ENCODE results near the gene TRIM46.
A peak's percentile ranks its signal among the peaks of the same experiment; 100 is the strongest.

DNA sequence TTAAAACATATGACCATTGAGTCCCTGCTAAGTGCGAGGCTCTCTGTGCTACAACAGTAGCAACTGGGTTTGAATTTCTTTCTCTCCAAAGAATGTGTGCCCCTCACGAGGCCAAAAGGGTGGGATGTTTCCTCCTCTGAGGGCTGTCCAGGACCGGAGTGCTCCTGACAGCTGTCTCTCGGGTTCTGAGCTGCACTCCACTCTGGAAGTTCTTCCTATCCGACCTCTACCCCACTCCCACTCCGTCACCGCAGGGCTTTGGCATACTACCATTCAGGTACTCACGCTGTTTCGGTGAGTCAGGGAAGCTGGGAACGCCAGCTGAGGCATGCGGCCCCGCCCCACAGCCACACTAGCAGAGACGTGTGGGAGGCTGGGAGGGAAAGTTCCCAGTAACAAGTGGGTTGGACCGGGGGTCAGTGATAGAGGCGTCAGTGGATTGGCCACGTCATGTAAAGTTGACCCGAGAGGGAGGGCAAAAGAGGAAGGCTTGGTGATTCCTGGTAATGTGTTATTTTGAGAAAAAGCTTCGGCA, 38.7 kb upstream of the TRIM46 start:
- TF ChIP-seq, protein P1, sequence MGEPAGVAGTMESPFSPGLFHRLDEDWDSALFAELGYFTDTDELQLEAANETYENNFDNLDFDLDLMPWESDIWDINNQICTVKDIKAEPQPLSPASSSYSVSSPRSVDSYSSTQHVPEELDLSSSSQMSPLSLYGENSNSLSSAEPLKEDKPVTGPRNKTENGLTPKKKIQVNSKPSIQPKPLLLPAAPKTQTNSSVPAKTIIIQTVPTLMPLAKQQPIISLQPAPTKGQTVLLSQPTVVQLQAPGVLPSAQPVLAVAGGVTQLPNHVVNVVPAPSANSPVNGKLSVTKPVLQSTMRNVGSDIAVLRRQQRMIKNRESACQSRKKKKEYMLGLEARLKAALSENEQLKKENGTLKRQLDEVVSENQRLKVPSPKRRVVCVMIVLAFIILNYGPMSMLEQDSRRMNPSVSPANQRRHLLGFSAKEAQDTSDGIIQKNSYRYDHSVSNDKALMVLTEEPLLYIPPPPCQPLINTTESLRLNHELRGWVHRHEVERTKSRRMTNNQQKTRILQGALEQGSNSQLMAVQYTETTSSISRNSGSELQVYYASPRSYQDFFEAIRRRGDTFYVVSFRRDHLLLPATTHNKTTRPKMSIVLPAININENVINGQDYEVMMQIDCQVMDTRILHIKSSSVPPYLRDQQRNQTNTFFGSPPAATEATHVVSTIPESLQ (CRISPR knock-in tag; IDR thresholded peaks at IDR 0.05), result no peak
- TF ChIP-seq CC2D1A (IDR thresholded peaks at IDR 0.05), result no peak
- TF ChIP-seq GTF2F1 (IDR thresholded peaks at IDR 0.05; ENCODE audit: low read depth, low read length), result no peak
- TF ChIP-seq TEAD4 (IDR thresholded peaks at IDR 0.05; ENCODE audit: low read length), result peak; percentile 47; the same call in 1 of the 2 replicates
- TF ChIP-seq TEAD4 (CRISPR knock-in tag; IDR thresholded peaks at IDR 0.05; ENCODE audit: borderline replicate concordance), result no peak
- TF ChIP-seq, protein P2, sequence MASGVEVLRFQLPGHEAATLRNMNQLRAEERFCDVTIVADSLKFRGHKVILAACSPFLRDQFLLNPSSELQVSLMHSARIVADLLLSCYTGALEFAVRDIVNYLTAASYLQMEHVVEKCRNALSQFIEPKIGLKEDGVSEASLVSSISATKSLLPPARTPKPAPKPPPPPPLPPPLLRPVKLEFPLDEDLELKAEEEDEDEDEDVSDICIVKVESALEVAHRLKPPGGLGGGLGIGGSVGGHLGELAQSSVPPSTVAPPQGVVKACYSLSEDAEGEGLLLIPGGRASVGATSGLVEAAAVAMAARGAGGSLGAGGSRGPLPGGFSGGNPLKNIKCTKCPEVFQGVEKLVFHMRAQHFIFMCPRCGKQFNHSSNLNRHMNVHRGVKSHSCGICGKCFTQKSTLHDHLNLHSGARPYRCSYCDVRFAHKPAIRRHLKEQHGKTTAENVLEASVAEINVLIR (CRISPR knock-in tag; IDR thresholded peaks at IDR 0.05), result no peak; the same call in 1 of the 2 replicates
- TF ChIP-seq POLR2AphosphoS2 (IDR thresholded peaks at IDR 0.05; ENCODE audit: low read length), result no peak
- TF ChIP-seq FOS (IDR thresholded peaks at IDR 0.05; ENCODE audit: extremely low read depth, insufficient read length), result no peak
- TF ChIP-seq, protein P3, sequence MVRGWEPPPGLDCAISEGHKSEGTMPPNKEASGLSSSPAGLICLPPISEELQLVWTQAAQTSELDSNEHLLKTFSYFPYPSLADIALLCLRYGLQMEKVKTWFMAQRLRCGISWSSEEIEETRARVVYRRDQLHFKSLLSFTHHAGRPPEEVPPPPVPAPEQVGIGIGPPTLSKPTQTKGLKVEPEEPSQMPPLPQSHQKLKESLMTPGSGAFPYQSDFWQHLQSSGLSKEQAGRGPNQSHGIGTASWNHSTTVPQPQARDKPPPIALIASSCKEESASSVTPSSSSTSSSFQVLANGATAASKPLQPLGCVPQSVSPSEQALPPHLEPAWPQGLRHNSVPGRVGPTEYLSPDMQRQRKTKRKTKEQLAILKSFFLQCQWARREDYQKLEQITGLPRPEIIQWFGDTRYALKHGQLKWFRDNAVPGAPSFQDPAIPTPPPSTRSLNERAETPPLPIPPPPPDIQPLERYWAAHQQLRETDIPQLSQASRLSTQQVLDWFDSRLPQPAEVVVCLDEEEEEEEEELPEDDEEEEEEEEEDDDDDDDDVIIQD (CRISPR knock-in tag; IDR thresholded peaks at IDR 0.05), result no peak
- TF ChIP-seq, protein P4, sequence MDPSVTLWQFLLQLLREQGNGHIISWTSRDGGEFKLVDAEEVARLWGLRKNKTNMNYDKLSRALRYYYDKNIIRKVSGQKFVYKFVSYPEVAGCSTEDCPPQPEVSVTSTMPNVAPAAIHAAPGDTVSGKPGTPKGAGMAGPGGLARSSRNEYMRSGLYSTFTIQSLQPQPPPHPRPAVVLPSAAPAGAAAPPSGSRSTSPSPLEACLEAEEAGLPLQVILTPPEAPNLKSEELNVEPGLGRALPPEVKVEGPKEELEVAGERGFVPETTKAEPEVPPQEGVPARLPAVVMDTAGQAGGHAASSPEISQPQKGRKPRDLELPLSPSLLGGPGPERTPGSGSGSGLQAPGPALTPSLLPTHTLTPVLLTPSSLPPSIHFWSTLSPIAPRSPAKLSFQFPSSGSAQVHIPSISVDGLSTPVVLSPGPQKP (CRISPR knock-in tag; IDR thresholded peaks at IDR 0.05), result no peak
- TF ChIP-seq, protein P5, sequence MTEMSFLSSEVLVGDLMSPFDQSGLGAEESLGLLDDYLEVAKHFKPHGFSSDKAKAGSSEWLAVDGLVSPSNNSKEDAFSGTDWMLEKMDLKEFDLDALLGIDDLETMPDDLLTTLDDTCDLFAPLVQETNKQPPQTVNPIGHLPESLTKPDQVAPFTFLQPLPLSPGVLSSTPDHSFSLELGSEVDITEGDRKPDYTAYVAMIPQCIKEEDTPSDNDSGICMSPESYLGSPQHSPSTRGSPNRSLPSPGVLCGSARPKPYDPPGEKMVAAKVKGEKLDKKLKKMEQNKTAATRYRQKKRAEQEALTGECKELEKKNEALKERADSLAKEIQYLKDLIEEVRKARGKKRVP (CRISPR knock-in tag; IDR thresholded peaks at IDR 0.05), result no peak
- TF ChIP-seq, protein P6, sequence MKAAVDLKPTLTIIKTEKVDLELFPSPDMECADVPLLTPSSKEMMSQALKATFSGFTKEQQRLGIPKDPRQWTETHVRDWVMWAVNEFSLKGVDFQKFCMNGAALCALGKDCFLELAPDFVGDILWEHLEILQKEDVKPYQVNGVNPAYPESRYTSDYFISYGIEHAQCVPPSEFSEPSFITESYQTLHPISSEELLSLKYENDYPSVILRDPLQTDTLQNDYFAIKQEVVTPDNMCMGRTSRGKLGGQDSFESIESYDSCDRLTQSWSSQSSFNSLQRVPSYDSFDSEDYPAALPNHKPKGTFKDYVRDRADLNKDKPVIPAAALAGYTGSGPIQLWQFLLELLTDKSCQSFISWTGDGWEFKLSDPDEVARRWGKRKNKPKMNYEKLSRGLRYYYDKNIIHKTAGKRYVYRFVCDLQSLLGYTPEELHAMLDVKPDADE (conservative IDR thresholded peaks at IDR 0.05; ENCODE audit: control insufficient read depth, low read depth, low read length), result no peak; the same call in 1 of the 2 replicates
